HG03442 (cell line): ENCODE results near the gene MED7.

ENCODE experiments used
- ATAC-seq: cut with Tn5 transposase; IDR thresholded peaks from one replicate; pipeline ENCODE4 v1.9.1; 2021; ENCODE audit warnings: mild to moderate bottlenecking, moderate library complexity; ENCODE audit not compliant: unreplicated experiment

The MED7 gene

DNA sequence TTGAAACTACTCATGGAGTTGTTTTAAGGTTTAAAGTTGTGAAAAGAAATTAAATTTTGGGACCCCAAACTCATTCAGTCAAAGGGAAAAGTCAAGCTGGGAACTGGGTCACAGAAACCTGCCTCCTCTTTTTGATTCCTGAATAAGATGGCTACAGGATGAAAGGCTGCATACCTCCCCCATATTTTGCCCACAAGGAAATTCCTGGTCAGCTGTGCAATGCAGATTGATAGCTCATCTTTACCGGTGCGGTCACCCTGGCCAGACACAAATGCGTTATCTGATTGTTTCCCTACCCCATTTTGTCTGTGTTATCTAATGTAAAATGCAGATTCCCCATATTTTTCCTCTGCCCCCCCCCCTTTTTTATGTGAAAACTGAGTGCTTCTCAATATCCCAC is 35.2 kb downstream of the MED7 start:
- ATAC-seq, result no peak

- ATAC-seq, result no peak
Observed at GRCh38 chr5:157106630-157107461, 35.8 kb downstream of the MED7 start.

DNA sequence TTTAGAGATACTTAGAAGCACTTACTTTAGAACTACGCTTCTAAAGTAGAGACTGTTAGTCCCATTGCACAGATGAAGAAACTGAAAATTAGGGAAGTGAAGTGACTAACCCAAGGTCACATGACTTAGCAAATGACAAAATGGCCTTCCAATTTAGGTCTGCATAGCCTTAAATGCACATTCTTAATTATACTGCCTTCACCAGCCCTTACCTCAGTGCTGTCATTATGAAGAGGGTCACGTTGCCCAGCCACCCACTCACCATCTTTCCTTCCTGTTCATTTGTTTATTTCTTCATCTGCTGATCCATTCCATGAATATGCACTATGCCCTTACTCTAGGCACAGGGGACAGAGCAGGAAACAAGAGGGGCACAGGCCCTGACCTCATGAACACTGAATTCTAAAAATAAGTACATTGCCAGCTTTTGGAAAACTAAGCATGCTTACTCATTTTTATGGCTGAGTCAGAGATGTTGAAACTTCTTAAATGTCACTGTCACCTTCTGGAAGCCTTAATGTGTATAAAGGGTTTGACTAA is 42.5 kb downstream of the MED7 start:
- peak; percentile 58 for ATAC-seq

DNA sequence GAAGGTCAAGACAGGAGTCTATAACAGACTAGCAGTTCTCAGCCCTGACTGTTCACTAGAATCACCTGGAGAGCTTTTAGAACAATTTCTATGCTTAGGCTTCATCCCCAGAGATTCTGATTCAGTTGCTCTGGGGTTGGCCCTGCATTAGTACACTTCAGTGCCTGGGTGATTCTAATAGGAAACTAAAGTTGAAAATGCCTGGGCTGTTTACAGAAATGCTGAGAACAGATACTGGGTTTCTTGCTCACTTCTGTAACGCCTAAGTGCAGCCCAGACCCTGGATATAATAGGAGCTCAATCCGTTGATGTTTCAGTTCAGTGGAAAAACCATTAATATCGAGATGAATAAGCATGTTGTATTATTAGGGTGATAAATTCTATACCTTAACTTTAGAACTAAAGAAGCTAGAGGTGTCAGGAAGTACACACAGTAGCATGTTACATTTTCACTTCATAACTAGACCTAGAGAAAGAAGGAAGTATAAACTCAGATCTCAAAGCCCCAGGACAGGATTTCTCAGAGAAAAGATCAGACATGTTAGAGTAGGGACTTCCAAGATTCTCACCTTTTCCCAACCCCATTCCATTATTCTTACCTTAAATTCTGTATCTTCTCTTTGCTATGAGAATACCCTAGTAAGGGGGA is 54.2 kb downstream of the MED7 start:
- ATAC-seq, result peak; percentile 73
